PFSK-1 (cell line): ENCODE data around the gene FAM234B.

ENCODE experiments used
- FOXP2 ChIP-seq: optimal IDR thresholded peaks from 2 replicates; pipeline ENCODE3; 2011; ENCODE audit warnings: borderline replicate concordance, control low read depth, inconsistent platforms; ENCODE audit not compliant: insufficient read depth; ENCODE audit errors: extremely low read length, extremely low read depth
- POLR2AphosphoS5 ChIP-seq: IDR thresholded peaks from 2 replicates; pipeline ENCODE4 v1.6.1; 2012; ENCODE audit warnings: low read depth, mild to moderate bottlenecking, control low read depth, low read length, moderate library complexity
- SIN3A ChIP-seq: IDR thresholded peaks from 2 replicates; pipeline ENCODE4 v1.6.1; 2012; ENCODE audit warnings: mild to moderate bottlenecking, low read length, moderate library complexity, borderline replicate concordance; ENCODE audit not compliant: insufficient read depth
- TAF1 ChIP-seq: IDR thresholded peaks from 2 replicates; pipeline ENCODE4 v1.6.1; 2012; ENCODE audit warnings: low read length, control low read depth, borderline replicate concordance; ENCODE audit not compliant: insufficient read depth
- TF ChIP-seq, protein P1 (sequence below), 2 experiments: IDR thresholded peaks; 2 replicates each; pipeline versions ENCODE4 v1.6.1 to v1.8.0; 2011 to 2012; ENCODE audit warnings: low read depth in 2 of 2, low read length in 2 of 2, control low read depth in 1 of 2, inconsistent platforms in 1 of 2, mild to moderate bottlenecking in 1 of 2, moderate library complexity in 1 of 2; ENCODE audit not compliant: insufficient read depth in 1 of 2

Gene FAM234B

DNA sequence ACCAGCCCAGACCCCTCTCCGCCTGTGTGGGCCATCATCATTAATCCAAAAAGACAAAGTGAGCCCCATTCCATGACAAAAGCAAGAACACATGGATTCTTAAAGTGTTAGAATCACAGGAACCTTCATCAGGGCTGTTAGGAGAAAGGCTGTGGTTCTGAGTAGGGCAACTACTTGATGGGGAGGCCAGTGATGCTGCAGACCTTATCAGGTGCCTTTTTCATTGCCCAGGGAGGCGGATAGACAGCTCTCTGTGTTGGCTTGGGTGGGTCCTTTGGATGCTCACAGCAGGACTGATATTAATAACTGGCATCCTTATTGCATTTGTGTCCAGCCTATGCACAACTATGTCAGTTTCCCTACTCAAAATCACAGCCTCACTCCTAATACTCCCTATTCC lies 46.4 kb upstream of the FAM234B start:
- no peak for TF ChIP-seq SIN3A
- TF ChIP-seq, protein P1, sequence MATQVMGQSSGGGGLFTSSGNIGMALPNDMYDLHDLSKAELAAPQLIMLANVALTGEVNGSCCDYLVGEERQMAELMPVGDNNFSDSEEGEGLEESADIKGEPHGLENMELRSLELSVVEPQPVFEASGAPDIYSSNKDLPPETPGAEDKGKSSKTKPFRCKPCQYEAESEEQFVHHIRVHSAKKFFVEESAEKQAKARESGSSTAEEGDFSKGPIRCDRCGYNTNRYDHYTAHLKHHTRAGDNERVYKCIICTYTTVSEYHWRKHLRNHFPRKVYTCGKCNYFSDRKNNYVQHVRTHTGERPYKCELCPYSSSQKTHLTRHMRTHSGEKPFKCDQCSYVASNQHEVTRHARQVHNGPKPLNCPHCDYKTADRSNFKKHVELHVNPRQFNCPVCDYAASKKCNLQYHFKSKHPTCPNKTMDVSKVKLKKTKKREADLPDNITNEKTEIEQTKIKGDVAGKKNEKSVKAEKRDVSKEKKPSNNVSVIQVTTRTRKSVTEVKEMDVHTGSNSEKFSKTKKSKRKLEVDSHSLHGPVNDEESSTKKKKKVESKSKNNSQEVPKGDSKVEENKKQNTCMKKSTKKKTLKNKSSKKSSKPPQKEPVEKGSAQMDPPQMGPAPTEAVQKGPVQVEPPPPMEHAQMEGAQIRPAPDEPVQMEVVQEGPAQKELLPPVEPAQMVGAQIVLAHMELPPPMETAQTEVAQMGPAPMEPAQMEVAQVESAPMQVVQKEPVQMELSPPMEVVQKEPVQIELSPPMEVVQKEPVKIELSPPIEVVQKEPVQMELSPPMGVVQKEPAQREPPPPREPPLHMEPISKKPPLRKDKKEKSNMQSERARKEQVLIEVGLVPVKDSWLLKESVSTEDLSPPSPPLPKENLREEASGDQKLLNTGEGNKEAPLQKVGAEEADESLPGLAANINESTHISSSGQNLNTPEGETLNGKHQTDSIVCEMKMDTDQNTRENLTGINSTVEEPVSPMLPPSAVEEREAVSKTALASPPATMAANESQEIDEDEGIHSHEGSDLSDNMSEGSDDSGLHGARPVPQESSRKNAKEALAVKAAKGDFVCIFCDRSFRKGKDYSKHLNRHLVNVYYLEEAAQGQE (IDR thresholded peaks at IDR 0.05; ENCODE audit: insufficient read depth in 1 of 2, low read depth in 2 of 2, low read length in 2 of 2), result no peak
- no peak for TF ChIP-seq FOXP2
- TF ChIP-seq TAF1, result no peak
- TF ChIP-seq POLR2AphosphoS5, result no peak

DNA sequence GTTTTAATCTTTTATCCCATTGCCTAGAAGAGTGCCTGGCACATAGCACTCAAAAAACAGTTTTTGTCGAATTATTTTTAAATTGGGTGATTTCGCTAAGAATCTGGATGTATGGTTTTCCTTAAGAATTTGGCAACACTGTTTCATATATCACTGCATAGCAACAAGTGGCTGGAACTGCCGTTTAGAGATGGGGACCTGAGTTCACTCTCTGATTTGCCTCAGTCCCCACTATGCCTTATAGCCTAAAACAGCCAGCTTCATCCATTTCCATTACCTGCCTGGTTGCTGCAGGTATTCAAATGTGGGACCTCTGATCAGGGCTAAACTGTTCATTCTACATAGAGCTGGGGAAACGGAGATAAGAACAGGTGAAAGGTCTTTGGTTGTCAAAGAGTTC lies 45.9 kb upstream of the FAM234B start:
- no peak for TF ChIP-seq TAF1

DNA sequence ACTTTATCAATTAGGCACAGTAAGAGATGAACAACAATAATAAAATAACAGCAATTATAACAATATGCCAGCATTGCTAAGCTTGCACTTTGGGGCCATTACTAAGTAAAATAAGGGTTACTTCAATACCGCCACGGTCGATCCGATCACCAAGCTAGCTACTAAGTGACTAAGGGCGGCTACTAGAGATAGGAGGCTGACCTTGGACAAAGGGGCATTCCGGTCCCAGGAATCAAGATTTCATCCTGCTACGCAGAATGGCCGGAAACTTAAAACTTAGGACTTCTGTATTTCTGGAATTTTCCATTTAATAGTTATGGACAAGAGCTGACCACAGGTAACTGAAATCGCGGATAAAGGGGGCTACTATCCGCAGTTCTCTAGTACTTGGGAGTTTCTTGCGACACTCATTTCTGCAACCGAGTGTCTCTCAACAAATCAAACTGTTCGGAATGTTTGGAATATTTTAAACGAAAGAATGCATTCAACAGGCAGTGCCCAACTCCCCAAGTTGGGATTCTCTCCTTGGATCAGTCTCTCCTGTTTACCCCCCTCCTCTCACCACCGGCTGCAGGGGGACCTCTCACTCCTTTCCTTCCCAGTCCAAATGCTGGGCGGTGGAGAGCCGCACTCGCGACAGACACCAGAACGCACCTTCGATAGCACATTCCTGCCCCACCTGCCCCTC lies 44.8 kb upstream of the FAM234B start:
- TF ChIP-seq TAF1 (no peak), SIN3A (no peak), POLR2AphosphoS5 (no peak), FOXP2 (no peak)
- TF ChIP-seq, protein P1 (IDR thresholded peaks at IDR 0.05; ENCODE audit: insufficient read depth in 1 of 2, low read depth in 2 of 2, low read length in 2 of 2), result no peak

DNA sequence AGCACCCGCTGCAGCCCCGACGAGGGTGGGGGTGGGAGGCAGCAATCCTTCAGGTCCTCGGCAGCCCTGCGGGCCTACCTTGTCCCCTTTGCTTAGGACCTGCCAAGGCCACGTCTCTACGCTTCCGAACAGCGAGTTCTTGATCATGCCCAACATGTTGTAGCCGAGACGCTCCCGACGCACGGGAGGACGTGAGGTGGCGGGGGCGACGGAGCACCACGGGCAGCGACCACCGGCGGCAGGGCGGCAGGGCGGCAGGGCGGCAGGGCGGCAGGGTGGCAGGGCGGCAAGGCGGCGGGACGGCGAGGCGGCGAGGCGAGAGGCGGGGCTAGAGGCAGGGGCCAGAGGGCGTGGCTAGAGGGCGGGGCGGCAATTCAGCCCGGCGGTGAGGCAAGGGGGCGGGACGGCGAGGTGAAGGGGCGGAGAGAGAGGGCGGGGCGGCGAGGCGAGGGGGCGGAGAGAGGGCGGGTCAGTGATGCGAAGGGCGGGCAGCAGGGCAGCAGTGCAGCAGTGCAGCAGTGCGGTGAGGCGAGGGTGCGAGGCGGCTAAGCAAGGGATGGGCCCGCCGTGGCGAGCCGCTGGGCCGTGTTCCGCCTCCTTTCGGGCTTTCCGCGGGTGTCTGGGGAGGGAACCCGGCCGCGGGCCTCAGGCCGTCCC lies 44.1 kb upstream of the FAM234B start, which contains the start of gene HEBP1:
Gene HEBP1 (minus strand): TSS at position 307 of the 657 bp plus-strand sequence. CDS start 151 bp downstream, at position 156.
- TF ChIP-seq TAF1 (peak; percentile 68; the same call in 1 of the 2 replicates), SIN3A (no peak), POLR2AphosphoS5 (peak; percentile 91)

DNA sequence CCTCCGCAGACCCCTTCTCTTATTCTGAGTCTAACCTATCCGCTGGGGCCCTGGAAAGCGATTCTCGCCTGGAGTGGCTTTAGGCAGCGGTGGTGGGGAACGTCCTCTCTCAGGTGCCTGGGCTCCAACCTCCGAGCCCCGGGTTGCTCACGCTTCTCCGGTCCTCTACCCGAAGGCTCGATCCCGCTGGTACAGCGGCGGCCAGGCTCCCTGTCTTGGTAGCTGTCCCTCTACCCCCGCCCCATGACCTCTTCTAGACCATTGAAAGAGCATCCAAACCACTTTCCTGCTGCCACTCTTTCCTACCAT lies 43.6 kb upstream of the FAM234B start:
- TF ChIP-seq SIN3A, result no peak
- TF ChIP-seq TAF1, result no peak
- TF ChIP-seq, protein P1 (IDR thresholded peaks at IDR 0.05; ENCODE audit: insufficient read depth in 1 of 2, low read depth in 2 of 2, low read length in 2 of 2), result no peak
- no peak for TF ChIP-seq FOXP2

DNA sequence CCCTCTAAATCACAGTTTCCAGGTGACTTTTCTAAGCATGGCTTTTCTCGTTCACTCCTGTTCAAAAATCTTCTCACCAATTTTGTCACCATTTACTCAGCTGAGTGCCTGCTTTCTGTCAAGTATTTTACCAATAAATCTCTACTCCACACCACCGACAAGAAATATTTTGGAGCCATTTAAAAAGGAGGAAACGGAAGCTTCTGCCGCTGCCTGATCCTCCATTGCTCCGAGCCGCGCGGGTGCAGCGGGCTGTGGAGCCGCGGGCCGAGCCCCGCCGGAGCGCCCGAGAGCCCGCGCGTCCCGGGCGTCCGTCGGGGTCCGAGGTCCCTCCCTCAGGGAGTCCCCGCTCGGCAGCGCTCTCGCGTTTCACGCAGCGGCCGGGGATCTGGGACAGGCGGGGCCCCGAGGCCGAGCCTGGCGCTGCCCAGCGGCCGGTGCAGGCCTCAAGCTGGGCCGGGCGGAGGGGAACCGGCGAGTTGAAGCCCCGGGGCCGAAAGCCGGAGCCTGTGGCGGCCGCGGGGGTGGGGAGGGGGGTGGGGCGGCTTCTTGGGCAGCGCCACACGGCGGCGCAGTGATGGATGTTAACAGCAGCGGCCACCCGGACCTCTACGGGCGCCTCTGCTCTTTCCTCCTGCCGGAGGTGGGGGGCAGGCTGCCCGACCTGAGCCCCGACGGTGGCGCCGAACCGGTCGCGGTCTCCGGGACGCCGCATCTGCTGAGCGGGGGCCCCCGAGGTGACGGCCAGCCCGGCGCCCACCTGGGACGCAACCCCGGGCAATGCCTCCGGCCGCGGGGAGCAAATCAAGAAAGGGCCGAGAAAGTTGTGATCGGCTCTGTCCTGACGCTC lies 43.0 kb upstream of the FAM234B start:
- TF ChIP-seq SIN3A (0 out of 2 replicates have a peak, but pooled peaks have one; percentile 3), FOXP2 (no peak)
- TF ChIP-seq, protein P1 (IDR thresholded peaks at IDR 0.05; ENCODE audit: insufficient read depth in 1 of 2, low read depth in 2 of 2, low read length in 2 of 2), result no peak
